GM19438 (cell line): ENCODE measurements around the gene HEATR5A.
"Not testable (repeated sequence)": the region's sequence is repeated elsewhere in the genome, so short reads cannot be mapped to it uniquely, and the experiment has no call there.

Source experiments
- ATAC-seq: cut with Tn5 transposase; IDR thresholded peaks from one replicate; pipeline ENCODE4 v1.9.1; 2021; ENCODE audit warnings: low read depth; ENCODE audit not compliant: unreplicated experiment

Gene HEATR5A

GRCh38 chr14:31291210-31291609 is 129.1 kb downstream of the HEATR5A start:
- ATAC-seq, result no peak

- ATAC-seq, result no peak
These were observed 132.9 kb downstream of the HEATR5A start for GRCh38 chr14:31287294-31287972.

DNA sequence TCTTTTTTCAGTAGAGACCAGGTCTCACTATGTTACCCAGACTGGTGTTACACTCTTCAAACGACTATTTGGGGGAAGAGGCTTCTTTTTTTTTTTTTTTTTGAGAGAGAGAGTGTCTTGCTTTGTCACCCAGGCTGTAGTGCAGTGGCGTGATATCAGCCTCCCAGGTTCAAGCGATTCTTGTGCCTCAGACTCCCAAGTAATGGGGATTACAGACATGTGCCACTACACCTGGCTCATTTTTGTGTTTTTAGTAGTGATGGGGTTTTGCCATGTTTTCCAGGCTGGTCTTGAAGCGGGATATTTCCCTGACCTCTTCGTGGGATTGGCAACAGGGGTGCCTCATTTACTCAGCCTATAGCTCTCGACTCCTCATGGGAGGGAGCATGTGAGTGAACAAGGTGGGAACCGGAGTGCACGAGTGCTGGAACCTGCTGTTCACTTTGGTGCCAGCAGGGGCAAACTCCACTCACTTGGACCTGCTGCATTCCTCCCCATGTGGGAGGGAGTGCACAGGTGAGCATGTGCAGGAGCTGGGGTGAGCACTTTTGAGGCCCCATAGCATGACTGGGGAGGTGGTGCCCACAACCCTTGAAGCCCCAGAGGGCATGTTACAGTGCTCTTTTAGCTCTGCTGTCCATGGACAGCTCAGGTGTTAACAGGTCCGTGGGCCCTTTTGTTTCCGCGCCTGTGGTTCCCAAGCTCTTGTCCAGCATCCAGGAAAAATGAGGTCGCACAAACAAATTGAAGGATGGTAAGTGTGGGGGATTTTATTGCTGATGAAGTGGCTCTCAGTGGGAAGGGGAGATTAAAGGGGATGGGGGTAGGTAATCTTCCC is 133.7 kb downstream of the HEATR5A start:
- no peak for ATAC-seq

- no peak for ATAC-seq
These were observed 136.6 kb downstream of the HEATR5A start for GRCh38 chr14:31283578-31284252.

GRCh38 chr14:31283153-31283552 is 137.2 kb downstream of the HEATR5A start:
- no peak for ATAC-seq

GRCh38 chr14:31280871-31281220 is 139.5 kb downstream of the HEATR5A start:
- no peak for ATAC-seq

GRCh38 chr14:31280132-31280870 is 140.0 kb downstream of the HEATR5A start:
- ATAC-seq, result no peak

GRCh38 chr14:31278883-31279282 is 141.5 kb downstream of the HEATR5A start:
- no peak for ATAC-seq

DNA sequence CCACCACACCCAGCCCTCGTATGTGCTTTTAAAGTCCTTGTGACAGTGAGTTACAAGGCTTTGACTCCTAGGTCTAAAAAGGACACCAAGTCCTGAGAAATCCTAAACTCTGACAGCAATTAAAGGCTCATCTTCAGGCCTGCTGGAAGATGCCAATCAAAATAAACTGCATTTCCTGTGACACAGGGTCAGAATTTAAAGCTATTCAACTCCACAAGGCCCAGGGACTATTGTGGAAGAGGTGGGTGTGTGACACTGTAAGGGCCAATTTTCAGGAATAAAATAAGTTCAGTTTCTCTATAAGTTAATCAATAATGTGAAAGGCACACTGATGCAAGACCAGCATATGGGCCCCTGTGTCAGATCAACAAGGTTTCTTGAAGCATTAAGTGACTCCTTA is 143.3 kb downstream of the HEATR5A start:
- no peak for ATAC-seq

GRCh38 chr14:31276417-31276816 is 143.9 kb downstream of the HEATR5A start:
- not testable (repeated sequence) for ATAC-seq

DNA sequence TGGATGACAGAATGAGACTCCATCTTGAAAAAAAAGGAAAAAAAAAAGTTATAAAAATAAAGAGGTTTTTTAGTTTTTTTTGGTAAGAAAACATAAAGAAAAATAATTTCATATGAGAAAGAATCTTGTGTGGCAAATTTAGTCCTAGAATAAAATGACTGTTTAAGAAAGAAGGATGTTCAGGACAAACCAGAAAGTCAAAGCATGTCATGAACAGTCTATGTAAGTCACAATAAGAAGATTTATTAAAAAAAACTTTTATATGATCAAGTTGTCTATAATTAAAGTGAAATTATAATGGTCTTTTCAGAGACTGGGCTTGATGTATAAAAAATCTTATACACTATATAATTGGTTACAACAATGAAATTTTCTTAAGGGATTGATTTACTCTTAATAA is 144.6 kb downstream of the HEATR5A start:
- ATAC-seq, result no peak

DNA sequence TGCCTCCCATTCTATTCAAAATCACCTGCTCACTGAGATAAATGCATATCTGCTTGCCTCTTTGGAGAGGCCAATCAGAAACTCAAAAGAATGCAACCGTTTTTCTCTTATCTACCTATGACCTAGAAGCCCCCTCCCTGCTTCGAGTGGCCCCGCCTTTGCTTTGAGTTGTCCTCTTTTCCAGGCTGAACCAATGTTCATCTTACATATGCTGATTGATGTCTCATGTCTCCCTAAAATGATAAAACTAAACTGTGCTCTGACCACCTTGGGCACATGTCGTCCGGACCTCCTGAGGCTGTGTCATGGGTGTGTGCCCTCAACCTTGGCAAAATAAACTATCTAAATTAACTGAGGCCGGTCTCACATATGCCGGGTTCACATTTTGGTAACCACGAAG is 148.7 kb downstream of the HEATR5A start:
- ATAC-seq, result no peak

DNA sequence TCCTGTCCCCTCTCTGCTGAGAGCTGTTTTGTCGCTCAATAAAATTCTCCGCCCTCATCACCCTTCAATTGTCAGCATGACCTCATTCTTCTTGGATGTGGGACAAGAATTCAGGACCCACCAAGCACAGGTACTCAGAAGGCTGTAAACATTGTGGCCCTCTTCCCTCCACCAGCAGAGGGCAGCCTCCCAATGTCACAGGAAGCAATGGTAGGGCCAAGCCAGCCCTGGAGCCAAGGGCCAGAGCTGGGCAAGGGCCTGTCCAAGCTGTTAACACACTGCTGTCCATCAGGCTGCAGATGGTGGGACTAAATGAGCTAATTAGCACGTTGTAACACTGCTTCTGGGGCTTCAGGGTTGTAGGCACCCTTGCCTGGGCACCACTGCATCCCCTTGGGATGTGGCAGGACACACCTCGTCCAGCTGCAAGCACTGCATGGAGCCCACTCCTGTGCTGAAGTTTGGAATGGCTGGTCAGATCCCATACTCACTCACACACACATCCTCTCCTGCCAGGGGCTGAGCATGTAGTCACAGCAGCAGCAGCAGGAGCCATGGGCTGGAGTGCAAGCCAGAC is 150.1 kb downstream of the HEATR5A start:
- no peak for ATAC-seq

DNA sequence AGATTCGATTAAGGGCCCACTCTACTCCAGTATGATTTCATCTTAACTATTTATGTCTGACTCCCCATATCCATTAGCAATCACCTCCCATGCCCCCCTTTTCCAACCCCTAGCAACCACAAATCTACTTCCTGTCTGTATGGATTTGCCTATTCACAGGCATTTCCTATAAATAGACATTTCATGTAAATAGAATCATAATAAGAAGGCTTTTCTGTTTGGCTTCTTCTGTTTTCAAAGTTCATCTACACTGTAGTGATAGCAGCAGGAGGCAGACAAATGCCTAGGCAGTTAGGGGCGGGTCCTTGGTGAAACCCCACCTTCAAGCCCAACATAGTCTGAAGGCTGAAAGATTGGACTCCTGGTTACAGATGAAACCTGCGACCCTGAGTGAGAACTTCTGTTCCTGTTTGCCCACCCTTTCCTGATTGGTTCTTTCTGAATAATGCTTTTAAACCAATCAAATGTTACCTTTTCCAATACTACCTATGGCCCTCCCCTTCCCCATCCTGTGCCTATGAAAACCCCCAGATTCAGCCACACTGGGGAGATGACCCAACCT is 150.6 kb downstream of the HEATR5A start:
- ATAC-seq, result no peak

DNA sequence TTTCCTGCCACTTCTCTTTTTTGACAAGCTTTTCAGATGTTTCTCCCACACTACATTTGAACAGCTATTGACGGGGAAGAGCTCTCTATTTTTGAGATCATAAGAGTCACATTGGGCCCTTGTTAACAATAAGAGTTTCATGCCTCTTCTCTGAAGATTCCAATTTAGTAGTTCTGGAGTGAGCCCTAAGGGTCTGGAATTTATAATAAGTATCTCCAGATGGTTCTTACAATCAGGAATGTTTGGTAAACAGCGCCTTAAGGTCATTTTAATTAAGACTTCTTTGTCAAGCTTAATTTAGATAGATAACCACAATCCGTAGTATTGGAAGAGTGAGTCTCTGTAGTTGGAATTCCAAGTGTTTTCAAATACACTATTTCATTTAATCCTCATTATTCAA is 152.1 kb downstream of the HEATR5A start:
- ATAC-seq, result no peak

DNA sequence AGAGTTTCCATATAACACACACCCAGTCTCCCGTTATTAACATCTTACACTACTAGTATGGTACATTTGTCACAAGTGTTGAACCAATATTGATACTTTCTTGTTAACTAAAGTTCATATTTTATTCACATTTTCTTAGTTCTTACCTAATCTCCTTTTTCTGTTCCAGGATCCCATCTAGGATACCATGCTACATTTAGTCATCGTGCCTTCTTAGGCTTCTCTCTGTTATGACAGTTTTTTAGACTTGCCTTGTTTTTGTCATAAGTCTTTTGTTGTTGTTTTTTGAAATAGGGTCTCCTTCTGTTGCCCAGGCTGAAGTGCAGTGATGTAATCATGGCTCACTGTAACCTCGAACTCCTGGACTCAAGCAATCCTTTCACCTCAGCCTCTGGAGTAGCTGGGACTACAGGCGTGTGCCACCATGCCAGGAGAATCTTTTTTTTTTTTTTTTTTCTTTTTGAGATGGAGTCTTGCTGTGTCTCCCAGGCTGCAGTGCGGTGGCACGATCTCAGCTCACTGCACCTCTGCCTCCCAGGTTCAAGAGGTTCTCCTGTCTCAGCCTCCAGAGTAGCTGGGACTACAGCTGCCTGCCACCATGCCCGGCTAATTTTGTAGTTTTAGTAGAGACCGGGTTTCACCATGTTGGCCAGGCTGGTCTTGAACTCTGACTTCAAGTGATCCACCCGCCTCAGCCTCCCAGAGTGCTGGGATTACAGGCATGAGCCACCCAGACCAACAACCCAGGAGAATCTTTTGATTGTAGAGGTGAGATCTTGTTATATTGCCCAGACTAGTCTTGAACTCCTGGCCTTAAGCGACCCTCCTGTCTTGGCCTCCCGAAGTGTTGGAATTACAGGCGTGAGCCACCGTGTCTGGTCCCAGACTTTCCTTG is 153.7 kb downstream of the HEATR5A start:
- ATAC-seq, result no peak

DNA sequence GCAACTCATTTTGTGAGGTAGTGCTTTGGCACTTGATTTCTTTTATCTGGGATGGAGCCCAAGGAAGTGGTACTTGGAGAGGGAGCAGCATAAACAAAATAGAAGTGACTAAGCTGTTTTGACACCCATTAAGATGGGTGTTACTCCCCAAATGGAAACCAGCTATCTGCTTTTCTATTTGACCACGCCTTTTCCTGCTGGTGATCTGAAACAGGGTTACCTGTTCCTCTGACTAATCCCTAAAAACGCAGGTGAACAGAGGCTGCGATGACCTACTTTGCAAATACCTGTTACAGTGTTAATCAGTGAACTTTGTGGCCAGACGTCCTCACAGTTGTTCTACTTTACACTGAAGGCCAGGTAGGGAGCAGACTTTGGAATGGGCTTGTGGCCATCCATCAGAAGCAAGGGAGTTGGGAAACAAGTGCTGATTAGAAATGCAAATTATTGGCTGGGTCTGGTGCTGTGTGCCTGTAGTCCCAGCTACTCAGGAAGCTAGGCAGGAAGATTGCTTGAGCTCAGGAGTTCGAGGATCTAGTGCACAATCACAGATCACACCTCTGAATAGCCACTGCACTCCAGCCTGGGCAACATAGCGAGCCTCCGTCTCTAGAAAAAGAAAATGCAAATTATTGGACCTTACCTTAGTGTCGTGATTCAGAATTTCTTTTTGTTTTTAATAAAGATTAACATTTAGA is 154.5 kb downstream of the HEATR5A start:
- no peak for ATAC-seq

DNA sequence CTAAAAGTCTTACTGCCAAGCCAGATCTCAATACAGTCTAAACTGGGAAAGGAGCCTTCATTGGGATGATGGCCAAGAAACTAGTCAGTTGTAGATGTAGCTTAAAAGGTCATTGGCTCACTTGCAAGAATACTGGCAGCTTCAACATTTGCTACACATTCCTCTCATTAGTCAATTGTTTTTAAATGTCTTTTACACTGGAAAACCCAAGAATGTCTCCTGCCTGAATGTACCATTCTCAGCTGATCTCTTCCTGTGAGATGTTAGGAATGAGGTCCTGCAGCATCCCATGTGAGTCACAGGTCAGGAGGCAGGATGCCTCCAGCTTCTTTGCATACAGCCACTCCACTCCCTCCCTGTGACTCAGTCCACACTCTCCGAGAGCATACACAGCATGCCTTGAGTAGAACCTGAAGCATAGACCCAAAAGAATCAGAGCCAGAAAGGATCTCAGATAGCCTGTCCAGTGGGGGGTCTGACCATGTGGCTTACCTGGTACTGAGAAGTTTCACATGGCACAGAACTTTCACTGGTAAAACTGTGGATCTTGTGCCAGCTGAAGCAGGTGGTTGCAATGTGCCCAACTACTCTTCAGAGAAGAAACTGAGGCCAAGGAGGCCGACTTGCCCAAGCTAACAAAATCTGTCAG is 156.7 kb downstream of the HEATR5A start:
- ATAC-seq, result no peak
